SK-N-SH (cell line): ENCODE data around the gene CXCL10. TPM values are rescaled to one million over a fixed set of nuclear protein-coding genes. Genes with fewer than 3 reads are reported as not detected.

Experiments used
- CTCF ChIA-PET: fragments of 300-600, 350-600 bp; formaldehyde crosslinking; extraction: SDS; loops from one replicate; lab custom pipeline; 2021; lab: Yijun Ruan, JAX
- POLR2A ChIA-PET: fragments of 350-600 bp; sonication (Branson Sonifier 250); formaldehyde crosslinking; extraction: SDS; loops from one replicate; lab custom pipeline; 2020; ENCODE audit warnings: antibody characterized with exemption, inconsistent platforms; lab: Yijun Ruan, JAX
- DNase-seq: peaks from one replicate; pipeline ENCODE4 v3.0.0; 2012
- H2AFZ ChIP-seq: fragments of 200-600 bp; sonication (generic); 2 replicates; pipeline ENCODE4 v1.8.1; 2016; ENCODE audit warnings: antibody characterized with exemption, mild to moderate bottlenecking, low read depth
- H3F3A ChIP-seq: fragments of 200-600 bp; sonication (generic); replicated peaks from 2 replicates; pipeline ENCODE3; 2016; ENCODE audit warnings: antibody characterized with exemption, mild to moderate bottlenecking; ENCODE audit not compliant: insufficient read depth
- H3K27ac ChIP-seq, 2 experiments: fragments of 200-500 bp in 1 of 2; fragments of 200-600 bp in 1 of 2; sonication (Bioruptor generic) in 1 of 2; sonication (generic), shearing (Covaris generic) in 1 of 2; 2 replicates each; pipeline versions ENCODE4 v1.5.1 to v1.6.1; 2014 to 2016; ENCODE audit warnings: low read depth in 2 of 2, inconsistent platforms in 1 of 2, low read length in 1 of 2, mild to moderate bottlenecking in 1 of 2, mixed read lengths in 1 of 2
- H3K27me3 ChIP-seq: fragments of 200-600 bp; sonication (generic), shearing (Covaris generic); 2 replicates; pipeline ENCODE4 v1.6.1; 2016; ENCODE audit warnings: mixed run types; ENCODE audit not compliant: insufficient read depth
- H3K36me3 ChIP-seq, 2 experiments: fragments of 200-500 bp in 1 of 2; fragments of 200-600 bp in 1 of 2; sonication (Bioruptor generic) in 1 of 2; sonication (generic) in 1 of 2; replicated peaks in 1 of 2; 2 replicates each; pipeline versions ENCODE3 to v1.5.1; 2014 to 2016; ENCODE audit warnings: low read length in 1 of 2, mild to moderate bottlenecking in 1 of 2; ENCODE audit not compliant: insufficient read depth in 2 of 2, control insufficient read depth in 1 of 2
- H3K4me1 ChIP-seq, 2 experiments: fragments of 200-500 bp in 1 of 2; fragments of 200-600 bp in 1 of 2; sonication (Bioruptor generic) in 1 of 2; sonication (generic), shearing (Covaris generic) in 1 of 2; 2 replicates each; pipeline versions ENCODE4 v1.5.1 to v1.6.1; 2014 to 2016; ENCODE audit warnings: low read depth in 1 of 2, low read length in 1 of 2, mixed run types in 1 of 2; ENCODE audit not compliant: insufficient read depth in 2 of 2, control insufficient read depth in 1 of 2
- H3K4me2 ChIP-seq: fragments of 200-600 bp; sonication (generic), shearing (Covaris generic); 2 replicates; pipeline ENCODE4 v1.6.1; 2017; ENCODE audit warnings: mixed run types
- H3K4me3 ChIP-seq, 2 experiments: fragments of 200-500 bp in 1 of 2; fragments of 200-600 bp in 1 of 2; sonication (Bioruptor generic) in 1 of 2; sonication (generic), shearing (Covaris generic) in 1 of 2; 2 replicates each; pipeline versions ENCODE4 v1.5.1 to v1.8.1; 2014 to 2016; ENCODE audit warnings: low read depth in 2 of 2, inconsistent platforms in 1 of 2, low read length in 1 of 2, mild to moderate bottlenecking in 1 of 2, mixed read lengths in 1 of 2, moderate library complexity in 1 of 2
- H3K79me2 ChIP-seq: fragments of 200-600 bp; sonication (generic); 2 replicates; pipeline ENCODE4 v1.8.1; 2017; ENCODE audit warnings: mild to moderate bottlenecking; ENCODE audit not compliant: insufficient read depth
- H3K9ac ChIP-seq: fragments of 200-600 bp; sonication (generic); 2 replicates; pipeline ENCODE4 v1.6.1; 2017; ENCODE audit warnings: mixed run types
- H3K9me2 ChIP-seq: fragments of 200-600 bp; sonication (generic); 2 replicates; pipeline ENCODE4 v1.6.1; 2017; ENCODE audit warnings: mixed run types
- H3K9me3 ChIP-seq: fragments of 200-600 bp; sonication (generic); 2 replicates; pipeline ENCODE4 v1.6.1; 2017; ENCODE audit warnings: mixed run types, mild to moderate bottlenecking, moderate library complexity
- H4K20me1 ChIP-seq: fragments of 200-600 bp; sonication (generic); 2 replicates; pipeline ENCODE4 v1.6.1; 2017; ENCODE audit warnings: mild to moderate bottlenecking, mixed run types; ENCODE audit not compliant: insufficient read depth
- CHD2 ChIP-seq: fragments of 150-350 bp; IDR thresholded peaks from 2 replicates; pipeline ENCODE4 v1.6.1; 2018; ENCODE audit warnings: low read length; ENCODE audit not compliant: partially characterized antibody
- CTCF ChIP-seq: fragments of 200-600 bp; sonication (generic); IDR thresholded peaks from 2 replicates; pipeline ENCODE4 v1.6.1; 2017; ENCODE audit warnings: antibody characterized with exemption, mild to moderate bottlenecking, moderate library complexity
- EZH2phosphoT487 ChIP-seq: fragments of 200-600 bp; sonication (generic); IDR thresholded peaks from 2 replicates; pipeline ENCODE4 v1.6.1; 2017; ENCODE audit warnings: low read depth, mixed run types, mild to moderate bottlenecking, antibody characterized with exemption, moderate library complexity, borderline replicate concordance
- GABPA ChIP-seq: IDR thresholded peaks from 2 replicates; pipeline ENCODE4 v1.4.0; 2012; ENCODE audit warnings: low read depth, mild to moderate bottlenecking
- GATA2 ChIP-seq: sonication (generic); formaldehyde crosslinking; IDR thresholded peaks from 2 replicates; pipeline ENCODE4 v1.5.0; 2020; ENCODE audit warnings: mild to moderate bottlenecking, missing genetic modification reagents
- JUND ChIP-seq: IDR thresholded peaks from 2 replicates; pipeline ENCODE4 v1.4.0; 2012
- MAX ChIP-seq: IDR thresholded peaks from 2 replicates; pipeline ENCODE4 v1.4.0; 2012; ENCODE audit warnings: low read depth
- MEF2A ChIP-seq: IDR thresholded peaks from 2 replicates; pipeline ENCODE4 v1.4.0; 2012; ENCODE audit warnings: low read depth, borderline replicate concordance
- NRF1 ChIP-seq: IDR thresholded peaks from 2 replicates; pipeline ENCODE4 v1.6.1; 2012; ENCODE audit warnings: low read depth, mild to moderate bottlenecking, low read length
- PBX3 ChIP-seq: IDR thresholded peaks from 2 replicates; pipeline ENCODE4; 2012
- POLR2AphosphoS5 ChIP-seq: IDR thresholded peaks from 2 replicates; pipeline ENCODE4 v1.6.1; 2012; ENCODE audit warnings: low read depth, low read length
- RAD21 ChIP-seq: IDR thresholded peaks from 2 replicates; pipeline ENCODE4 v1.6.1; 2012; ENCODE audit warnings: mild to moderate bottlenecking, low read length
- REST ChIP-seq: IDR thresholded peaks from 2 replicates; pipeline ENCODE4 v1.6.1; 2012; ENCODE audit warnings: mild to moderate bottlenecking, low read depth, low read length, moderate library complexity
- RXRA ChIP-seq: IDR thresholded peaks from 2 replicates; pipeline ENCODE4 v1.4.0; 2012; ENCODE audit warnings: low read depth, mild to moderate bottlenecking, borderline replicate concordance
- SMC3 ChIP-seq: IDR thresholded peaks from 2 replicates; pipeline ENCODE4 v1.6.1; 2012; ENCODE audit warnings: low read depth, low read length, improper control_type of control experiment
- TCF12 ChIP-seq: IDR thresholded peaks from 2 replicates; pipeline ENCODE4 v1.4.0; 2012
- TEAD4 ChIP-seq: IDR thresholded peaks from 2 replicates; pipeline ENCODE4 v1.4.0; 2012; ENCODE audit warnings: mild to moderate bottlenecking, borderline replicate concordance; ENCODE audit not compliant: insufficient read depth
- USF2 ChIP-seq: fragments of 150-350 bp; IDR thresholded peaks from 2 replicates; pipeline ENCODE4 v1.6.1; 2017; ENCODE audit warnings: antibody characterized with exemption, low read length, low read depth, borderline replicate concordance
- WGBS: methylation state at CpG from one replicate; pipeline ENCODE4 v1.1.6; 2017; ENCODE audit warnings: low lambda C conversion rate; 5-methylcytosine and 5-hydroxymethylcytosine counted together
- polyA plus RNA-seq, 3 experiments: library from polyadenylated mRNA; depleted of rRNA; stranded (reverse); fragments of >200 nt; gene quantifications; 2 replicates each; pipeline ENCODE4 v1.2.3, GENCODE V29; 2012

Gene CXCL10
- polyA plus RNA-seq, 1 of the 3 experiments (the other 2 are of a cell fraction), result not detected

- TF ChIP-seq MAX, result no peak
- no peak for TF ChIP-seq RAD21
- TF ChIP-seq POLR2AphosphoS5, result no peak
- no peak for TF ChIP-seq SMC3
- TF ChIP-seq MEF2A, result no peak
- TF ChIP-seq RXRA, result no peak
- no peak for TF ChIP-seq PBX3
- TF ChIP-seq CHD2, result no peak
- TF ChIP-seq EZH2phosphoT487, result no peak
- TF ChIP-seq USF2, result no peak
- TF ChIP-seq GATA2, result no peak
- no peak for TF ChIP-seq NRF1
- no peak for TF ChIP-seq GABPA
- Histone ChIP-seq H3F3A (peaks cover 3% of the 10 kb centered on the region), H3K4me2 (no peak overlapping the region), H3K27ac (no peak overlapping the region), H3K9me3 (no peaks in the 10 kb centered on the region), H4K20me1 (no peaks in the 10 kb centered on the region), H3K79me2 (no peaks in the 10 kb centered on the region), H3K4me1 (peaks cover 0 to 5% of the 10 kb centered on the region in 2 experiments; a peak in 1 of 4 replicates), H3K9me2 (no peaks in the 10 kb centered on the region), H3K4me3 (no peak overlapping the region), H3K27me3 (no peaks in the 10 kb centered on the region), H2AFZ (no peak overlapping the region), H3K36me3 (no peaks in the 10 kb centered on the region), H3K9ac (no peak overlapping the region)
- WGBS, result 93% methylated on average over 13 of the region's 13 CpGs
- ChIA-PET POLR2A (no interaction called here), CTCF (no interaction called here)
- no peak for DNase-seq
These were observed 12.7 kb downstream of the CXCL10 start for GRCh38 chr4:76010576-76010975.

GRCh38 chr4:76009311-76009710, 14.0 kb downstream of the CXCL10 start:
- Histone ChIP-seq H3K9ac (no peak overlapping the region), H3K79me2 (no peaks in the 10 kb centered on the region), H3K36me3 (no peaks in the 10 kb centered on the region), H3K9me3 (no peaks in the 10 kb centered on the region), H4K20me1 (no peaks in the 10 kb centered on the region), H3K4me3 (no peak overlapping the region), H3K4me1 (peaks cover 0 to 5% of the 10 kb centered on the region in 2 experiments; a peak in 1 of 4 replicates), H2AFZ (no peak overlapping the region), H3K4me2 (no peak overlapping the region), H3K27me3 (no peaks in the 10 kb centered on the region), H3F3A (peaks cover 3% of the 10 kb centered on the region), H3K27ac (no peak overlapping the region), H3K9me2 (no peaks in the 10 kb centered on the region)
- ChIA-PET CTCF (interaction anchor here (0.9 kb wide), 1 partner anchor 13 kb away, joined by 3 read pairs; no protein-coding TSS in a partner anchor), POLR2A (interaction anchor here (0.7 kb wide), 1 partner anchor 77 kb away, joined by 3 read pairs; no protein-coding TSS in a partner anchor)
- DNase-seq, result no peak
- WGBS, result 74% methylated on average over 5 of the region's 5 CpGs
- TF ChIP-seq PBX3 (no peak), RAD21 (no peak), TEAD4 (no peak), MEF2A (no peak), EZH2phosphoT487 (no peak), JUND (no peak), RXRA (no peak), REST (no peak), POLR2AphosphoS5 (no peak), TCF12 (no peak), MAX (no peak), GABPA (no peak), CTCF (no peak)
